WTC11 (cell line): Measurements from ENCODE around the gene DTX1. TPM values are rescaled to one million over a fixed set of nuclear protein-coding genes. Genes with fewer than 3 reads are reported as not detected.

Experiments
- ATAC-seq: fragments of 200-7000 bp; cut with Tn5 transposase; 2 replicates; pipeline ENCODE4 v1.10.0; 2021; ENCODE audit warnings: mild to moderate bottlenecking, moderate library complexity
- CTCF ChIA-PET: fragments of 300-600 bp; sonication (Branson Sonifier 250); formaldehyde crosslinking; loops from one replicate; lab custom pipeline; 2021; ENCODE audit warnings: antibody characterized with exemption; lab: Charles Lee
- POLR2A ChIA-PET: fragments of 350-600 bp; sonication (Branson Sonifier 250); formaldehyde crosslinking; loops from one replicate; lab custom pipeline; 2021; ENCODE audit warnings: antibody characterized with exemption; lab: Charles Lee
- DNase-seq: peaks from one replicate; pipeline ENCODE4 v3.0.0; 2021; ENCODE audit warnings: low spot score
- H3K27ac Mint-ChIP-seq: 2 replicates; pipeline ENCODE4 v1.8.0; 2021; ENCODE audit warnings: mixed read lengths
- H3K27me3 Mint-ChIP-seq: 2 replicates; pipeline ENCODE4 v1.8.0; 2021; ENCODE audit warnings: low read depth, mild to moderate bottlenecking, moderate library complexity, mixed read lengths
- H3K36me3 Mint-ChIP-seq: 2 replicates; pipeline ENCODE4 v1.8.0; 2021; ENCODE audit warnings: mixed read lengths
- H3K4me1 Mint-ChIP-seq: 2 replicates; pipeline ENCODE4 v1.8.0; 2022; ENCODE audit warnings: mixed read lengths
- H3K4me3 Mint-ChIP-seq: 2 replicates; pipeline ENCODE4 v1.8.0; 2021; ENCODE audit warnings: mild to moderate bottlenecking, moderate library complexity, mixed read lengths
- H3K9me3 Mint-ChIP-seq: 2 replicates; pipeline ENCODE4 v1.8.0; 2021; ENCODE audit warnings: mixed read lengths
- CBFB ChIP-seq: sonication (generic); formaldehyde crosslinking; IDR thresholded peaks from 2 replicates; pipeline ENCODE4 v1.8.1; 2022; ENCODE audit warnings: mild to moderate bottlenecking, low read depth, missing genetic modification reagents
- CREM ChIP-seq: sonication (generic); formaldehyde crosslinking; IDR thresholded peaks from 2 replicates; pipeline ENCODE4 v1.8.1; 2022; ENCODE audit warnings: mild to moderate bottlenecking, missing genetic modification reagents, moderate library complexity
- E2F4 ChIP-seq: sonication (generic); formaldehyde crosslinking; IDR thresholded peaks from 2 replicates; pipeline ENCODE4 v1.8.1; 2022; ENCODE audit warnings: low read depth, mild to moderate bottlenecking, moderate library complexity, missing genetic modification reagents, borderline replicate concordance
- ETV6 ChIP-seq: sonication (generic); formaldehyde crosslinking; IDR thresholded peaks from 2 replicates; pipeline ENCODE4 v1.8.1; 2022; ENCODE audit warnings: mild to moderate bottlenecking, missing genetic modification reagents
- FOXJ3 ChIP-seq: sonication (generic); formaldehyde crosslinking; IDR thresholded peaks from 2 replicates; pipeline ENCODE4 v1.9.0; 2021; ENCODE audit warnings: missing genetic modification reagents, mild to moderate bottlenecking, borderline replicate concordance
- FOXK1 ChIP-seq: sonication (generic); formaldehyde crosslinking; IDR thresholded peaks from 2 replicates; pipeline ENCODE4 v1.8.0; 2022; ENCODE audit warnings: mild to moderate bottlenecking, moderate library complexity, missing genetic modification reagents
- FOXP1 ChIP-seq: sonication (generic); formaldehyde crosslinking; IDR thresholded peaks from 2 replicates; pipeline ENCODE4 v1.8.0; 2022; ENCODE audit warnings: missing genetic modification reagents, mild to moderate bottlenecking, moderate library complexity, borderline replicate concordance
- IRF1 ChIP-seq: sonication (generic); formaldehyde crosslinking; IDR thresholded peaks from 2 replicates; pipeline ENCODE4 v1.8.0; 2023; ENCODE audit warnings: missing genetic modification reagents
- IRF2 ChIP-seq: sonication (generic); formaldehyde crosslinking; IDR thresholded peaks from 2 replicates; pipeline ENCODE4 v1.8.0; 2022; ENCODE audit warnings: low read depth, missing genetic modification reagents, borderline replicate concordance
- SMAD4 ChIP-seq: sonication (generic); formaldehyde crosslinking; IDR thresholded peaks from 2 replicates; pipeline ENCODE4 v1.8.0; 2022; ENCODE audit warnings: mild to moderate bottlenecking, missing genetic modification reagents
- ZBTB21 ChIP-seq: sonication (generic); formaldehyde crosslinking; IDR thresholded peaks from 2 replicates; pipeline ENCODE4 v1.8.1; 2023; ENCODE audit warnings: mild to moderate bottlenecking, missing genetic modification reagents, borderline replicate concordance
- ZNF121 ChIP-seq: sonication (generic); formaldehyde crosslinking; IDR thresholded peaks from 2 replicates; pipeline ENCODE4 v1.8.0; 2023; ENCODE audit warnings: missing genetic modification reagents
- ZNF263 ChIP-seq: sonication (generic); formaldehyde crosslinking; IDR thresholded peaks from 2 replicates; pipeline ENCODE4 v1.8.1; 2022; ENCODE audit warnings: low read depth, mild to moderate bottlenecking, moderate library complexity, missing genetic modification reagents
- ZNF396 ChIP-seq: fragments of 250-450 bp; sonication (Bioruptor Pico); IDR thresholded peaks from 2 replicates; pipeline ENCODE4 v1.8.0; 2021; ENCODE audit warnings: mild to moderate bottlenecking, moderate library complexity, borderline replicate concordance
- ZNF423 ChIP-seq: fragments of 250-450 bp; sonication (Bioruptor Pico); IDR thresholded peaks from 2 replicates; pipeline ENCODE4 v2.1.2; 2022; ENCODE audit warnings: mild to moderate bottlenecking, moderate library complexity
- total RNA-seq: library from RNA; stranded (reverse); gene quantifications from 3 replicates; pipeline ENCODE4 v1.2.3, GENCODE V29; 2021
- TF ChIP-seq, protein P1 (sequence below): sonication (generic); formaldehyde crosslinking; IDR thresholded peaks from 2 replicates; pipeline ENCODE4 v1.8.1; 2023; ENCODE audit warnings: mild to moderate bottlenecking, moderate library complexity, missing genetic modification reagents
- TF ChIP-seq, protein P2 (sequence below): fragments of 200-600 bp; IDR thresholded peaks from 2 replicates; pipeline ENCODE4 v1.8.0; 2022; ENCODE audit warnings: antibody characterized with exemption

DTX1 gene
- total RNA-seq, 1 experiment from 2014 or later = 6.2 TPM

DNA sequence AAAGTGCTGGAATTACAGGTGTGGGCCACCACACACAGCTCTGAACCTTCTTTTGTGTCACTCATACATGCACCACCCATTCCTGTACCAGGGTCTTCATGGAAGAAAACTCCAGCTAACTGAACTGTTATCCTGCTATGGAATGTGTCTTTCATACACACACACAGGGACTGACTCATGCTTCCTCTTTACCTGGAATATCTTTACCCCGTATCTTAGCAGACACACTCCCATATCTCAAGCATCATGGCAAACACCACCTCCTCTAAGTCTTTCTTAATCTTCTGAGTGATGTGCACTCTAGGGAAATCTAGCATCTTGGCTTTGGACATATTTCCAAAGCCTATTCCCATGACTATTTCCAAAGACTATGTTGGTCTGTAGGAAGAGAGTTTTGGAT is 35.0 kb upstream of the DTX1 start:
- H3K27ac Mint-ChIP-seq = no peak overlapping the region
- CTCF ChIA-PET = interaction anchor here (4.2 kb wide), 1 partner anchor 28 kb away, joined by 22 read pairs; no protein-coding TSS in a partner anchor

GRCh38 chr12:113022563-113023297 is 33.8 kb upstream of the DTX1 start:
- no peak for TF ChIP-seq ZNF396 (CRISPR knock-in tag)
- TF ChIP-seq IRF1 = no peak
- no peak for TF ChIP-seq FOXK1 (CRISPR knock-in tag)
- no peak for TF ChIP-seq E2F4
- no peak for TF ChIP-seq FOXJ3 (CRISPR knock-in tag)
- no peak for TF ChIP-seq ZNF121 (CRISPR knock-in tag)
- TF ChIP-seq CREM = no peak
- TF ChIP-seq ETV6 = no peak
- TF ChIP-seq FOXP1 = no peak
- TF ChIP-seq ZNF423 (CRISPR knock-in tag) = no peak

More for the DNA sequence above, 35.0 kb upstream of the DTX1 start:
- Mint-ChIP-seq H3K4me1 (no peaks in the 10 kb centered on the region), H3K9me3 (peaks cover 13% of the 10 kb centered on the region), H3K4me3 (no peak overlapping the region), H3K27me3 (peaks cover 5% of the 10 kb centered on the region; the same call in 1 of the 2 replicates), H3K36me3 (no peaks in the 10 kb centered on the region)
- POLR2A ChIA-PET = no interaction called here
- no peak for DNase-seq
- no peak for TF ChIP-seq CBFB (CRISPR knock-in tag)
- no peak for ATAC-seq

GRCh38 chr12:113027726-113028125 is 28.8 kb upstream of the DTX1 start:
- Mint-ChIP-seq H3K36me3 (no peaks in the 10 kb centered on the region), H3K27ac (no peak overlapping the region), H3K4me1 (peaks cover 6% of the 10 kb centered on the region), H3K9me3 (peaks cover 16% of the 10 kb centered on the region), H3K4me3 (no peak overlapping the region), H3K27me3 (no peaks in the 10 kb centered on the region; the same call in 1 of the 2 replicates)
- POLR2A ChIA-PET = no interaction called here
- ATAC-seq (no peak), DNase-seq (no peak)
- no peak for TF ChIP-seq IRF2 (CRISPR knock-in tag)
- no peak for TF ChIP-seq ZNF423 (CRISPR knock-in tag)
- CTCF ChIA-PET = no interaction called here

More at GRCh38 chr12:113022563-113023297, 33.8 kb upstream of the DTX1 start:
- peaks cover 5% of the 10 kb centered on the region; the same call in 1 of the 2 replicates for H3K27me3 Mint-ChIP-seq
- no peak overlapping the region for H3K27ac Mint-ChIP-seq
- no peaks in the 10 kb centered on the region for H3K36me3 Mint-ChIP-seq
- DNase-seq (no peak), ATAC-seq (no peak)
- H3K4me1 Mint-ChIP-seq = no peaks in the 10 kb centered on the region
- ChIA-PET CTCF (interaction anchor here (1.2 to 4.2 kb wide), 2 partner anchors 30 to 152 kb away, joined by 3 to 22 read pairs; no protein-coding TSS in a partner anchor), POLR2A (no interaction called here)
- H3K4me3 Mint-ChIP-seq = no peak overlapping the region
- H3K9me3 Mint-ChIP-seq = peaks cover 16% of the 10 kb centered on the region

DNA sequence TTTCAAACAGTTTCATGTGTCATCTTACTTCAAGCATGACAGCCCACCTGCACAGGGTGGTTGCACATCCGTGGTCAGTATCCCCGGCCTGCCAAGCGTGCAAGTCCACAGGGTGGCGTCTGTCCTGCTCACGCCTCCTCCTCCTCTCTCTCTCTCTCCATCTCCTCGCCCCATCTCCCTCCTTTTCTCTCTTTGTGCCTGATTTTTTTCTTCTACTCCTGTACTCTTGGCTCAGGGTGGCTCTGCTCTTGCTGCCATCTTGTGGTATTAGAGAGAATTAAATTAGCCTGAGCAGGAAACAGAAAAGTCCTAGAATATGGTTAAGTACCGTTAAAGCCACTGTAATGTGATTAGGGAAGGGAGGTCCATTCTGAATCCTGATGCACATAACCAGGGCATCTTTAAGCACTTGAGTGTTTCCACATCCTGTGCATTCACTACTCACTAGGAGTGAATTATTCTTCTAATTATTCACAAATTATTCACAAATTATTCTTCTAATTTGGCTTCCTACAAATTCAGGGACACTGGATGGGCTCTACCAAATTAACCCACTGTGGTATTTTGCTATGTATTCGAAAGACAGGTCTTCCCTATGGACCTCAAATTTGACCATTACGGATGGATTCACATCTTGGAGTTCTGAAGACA is 25.5 kb upstream of the DTX1 start:
- Mint-ChIP-seq H3K27ac (no peak overlapping the region), H3K36me3 (no peaks in the 10 kb centered on the region), H3K9me3 (peaks cover 25% of the 10 kb centered on the region), H3K4me1 (peaks cover 6% of the 10 kb centered on the region), H3K27me3 (peaks cover 7% of the 10 kb centered on the region), H3K4me3 (no peak overlapping the region)
- TF ChIP-seq SMAD4 (CRISPR knock-in tag) (no peak), ZBTB21 (no peak), ZNF263 (CRISPR knock-in tag) (no peak)
- TF ChIP-seq, protein P1, sequence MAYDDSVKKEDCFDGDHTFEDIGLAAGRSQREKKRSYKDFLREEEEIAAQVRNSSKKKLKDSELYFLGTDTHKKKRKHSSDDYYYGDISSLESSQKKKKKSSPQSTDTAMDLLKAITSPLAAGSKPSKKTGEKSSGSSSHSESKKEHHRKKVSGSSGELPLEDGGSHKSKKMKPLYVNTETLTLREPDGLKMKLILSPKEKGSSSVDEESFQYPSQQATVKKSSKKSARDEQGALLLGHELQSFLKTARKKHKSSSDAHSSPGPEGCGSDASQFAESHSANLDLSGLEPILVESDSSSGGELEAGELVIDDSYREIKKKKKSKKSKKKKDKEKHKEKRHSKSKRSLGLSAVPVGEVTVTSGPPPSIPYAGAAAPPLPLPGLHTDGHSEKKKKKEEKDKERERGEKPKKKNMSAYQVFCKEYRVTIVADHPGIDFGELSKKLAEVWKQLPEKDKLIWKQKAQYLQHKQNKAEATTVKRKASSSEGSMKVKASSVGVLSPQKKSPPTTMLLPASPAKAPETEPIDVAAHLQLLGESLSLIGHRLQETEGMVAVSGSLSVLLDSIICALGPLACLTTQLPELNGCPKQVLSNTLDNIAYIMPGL (CRISPR knock-in tag) = no peak
- TF ChIP-seq, protein P2, sequence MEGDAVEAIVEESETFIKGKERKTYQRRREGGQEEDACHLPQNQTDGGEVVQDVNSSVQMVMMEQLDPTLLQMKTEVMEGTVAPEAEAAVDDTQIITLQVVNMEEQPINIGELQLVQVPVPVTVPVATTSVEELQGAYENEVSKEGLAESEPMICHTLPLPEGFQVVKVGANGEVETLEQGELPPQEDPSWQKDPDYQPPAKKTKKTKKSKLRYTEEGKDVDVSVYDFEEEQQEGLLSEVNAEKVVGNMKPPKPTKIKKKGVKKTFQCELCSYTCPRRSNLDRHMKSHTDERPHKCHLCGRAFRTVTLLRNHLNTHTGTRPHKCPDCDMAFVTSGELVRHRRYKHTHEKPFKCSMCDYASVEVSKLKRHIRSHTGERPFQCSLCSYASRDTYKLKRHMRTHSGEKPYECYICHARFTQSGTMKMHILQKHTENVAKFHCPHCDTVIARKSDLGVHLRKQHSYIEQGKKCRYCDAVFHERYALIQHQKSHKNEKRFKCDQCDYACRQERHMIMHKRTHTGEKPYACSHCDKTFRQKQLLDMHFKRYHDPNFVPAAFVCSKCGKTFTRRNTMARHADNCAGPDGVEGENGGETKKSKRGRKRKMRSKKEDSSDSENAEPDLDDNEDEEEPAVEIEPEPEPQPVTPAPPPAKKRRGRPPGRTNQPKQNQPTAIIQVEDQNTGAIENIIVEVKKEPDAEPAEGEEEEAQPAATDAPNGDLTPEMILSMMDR = peak; percentile 43
- ChIA-PET CTCF (interaction anchor here (0.7 to 3.1 kb wide), 8 partner anchors 23 to 189 kb away, joined by 3 to 40 read pairs (median 4); partner anchors contain the start of gene OAS2), POLR2A (no interaction called here)
- peak; percentile 100 for ATAC-seq
- peak; percentile 41 for DNase-seq
